Spinal cord (tissue), 10 donors: ENCODE data around the gene KIF18B. TPM values are rescaled to one million over a fixed set of nuclear protein-coding genes. Genes with fewer than 3 reads are reported as not detected.
A peak's percentile ranks its signal among the peaks of the same experiment; 100 is the strongest.

Experiments
- DNase-seq, 6 donors: peaks; one replicate each; pipeline versions ENCODE4 v3.0.0 to v3.0.0-alpha.2; 2013 to 2015; ENCODE audit warnings: low spot score in 6 of 6, low read depth in 4 of 6
- H3K27ac ChIP-seq: one replicate; pipeline ENCODE4 v1.5.1; 2013; ENCODE audit warnings: low read depth, low read length, control low read depth
- H3K27me3 ChIP-seq: one replicate; pipeline ENCODE4 v1.6.1; 2013; ENCODE audit warnings: low read length; ENCODE audit not compliant: control insufficient read depth, insufficient read depth
- H3K36me3 ChIP-seq: one replicate; pipeline ENCODE4 v1.6.1; 2013; ENCODE audit warnings: low read length; ENCODE audit not compliant: control insufficient read depth, insufficient read depth
- H3K4me1 ChIP-seq: one replicate; pipeline ENCODE4 v1.6.1; 2013; ENCODE audit warnings: low read length; ENCODE audit not compliant: control insufficient read depth, insufficient read depth
- H3K4me3 ChIP-seq: one replicate; pipeline ENCODE4 v1.5.1; 2013; ENCODE audit warnings: low read depth, low read length, control low read depth
- H3K9me3 ChIP-seq: one replicate; pipeline ENCODE4 v1.6.1; 2013; ENCODE audit warnings: low read length; ENCODE audit not compliant: control insufficient read depth, insufficient read depth
- WGBS: methylation state at CpG from one replicate; pipeline ENCODE4 v1.1.5; 2013; ENCODE audit warnings: missing lambda C conversion rate; ENCODE audit not compliant: insufficient coverage; 5-methylcytosine and 5-hydroxymethylcytosine counted together
- polyA plus RNA-seq, 2 donors: library from polyadenylated mRNA; unstranded; fragments of 120-200 nt; gene quantifications; one replicate each; pipeline ENCODE4 v1.2.1, GENCODE V29; 2013; ENCODE audit not compliant: insufficient read length in 2 of 2
- total RNA-seq, 2 donors: library from RNA; depleted of rRNA in 1 of 2; stranded (reverse); fragments of 120-200 nt in 1 of 2; fragments of >200 nt in 1 of 2; gene quantifications; one replicate each; pipeline versions ENCODE4 v1.2.3 to v1.2.4, GENCODE V29; 2013 to 2014
- donor health status: healthy.

Gene KIF18B
- total and polyA plus RNA-seq, 4 donors: 1.6 to 11.7 (median 4.5) TPM

DNA sequence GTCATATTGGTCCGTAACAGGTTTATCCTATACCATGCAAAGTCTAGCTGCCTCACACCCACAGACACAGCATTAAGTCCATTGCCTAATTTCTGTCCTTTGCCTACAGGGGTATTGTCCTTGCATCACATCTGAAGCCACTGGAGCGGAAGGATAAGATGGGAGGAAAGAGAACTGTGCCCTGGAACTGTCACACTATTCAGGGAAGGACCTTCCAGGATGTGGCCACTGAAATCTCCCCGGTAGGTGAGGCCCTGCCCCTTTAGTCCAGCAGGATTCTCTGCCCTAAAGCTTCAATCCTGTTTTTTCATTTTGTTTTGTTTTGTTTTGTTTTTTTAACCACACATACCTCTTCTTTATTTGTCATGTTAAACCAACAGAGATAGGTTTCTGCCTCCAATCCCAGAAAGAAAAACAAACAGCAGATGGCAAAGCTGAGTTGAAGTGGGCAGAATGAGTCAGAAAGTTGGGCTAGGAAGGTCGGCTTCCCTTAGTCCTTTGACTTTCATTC lies 46.1 kb downstream of the KIF18B start:
- WGBS: 40% methylated on average over 1 of the region's 4 CpGs

DNA sequence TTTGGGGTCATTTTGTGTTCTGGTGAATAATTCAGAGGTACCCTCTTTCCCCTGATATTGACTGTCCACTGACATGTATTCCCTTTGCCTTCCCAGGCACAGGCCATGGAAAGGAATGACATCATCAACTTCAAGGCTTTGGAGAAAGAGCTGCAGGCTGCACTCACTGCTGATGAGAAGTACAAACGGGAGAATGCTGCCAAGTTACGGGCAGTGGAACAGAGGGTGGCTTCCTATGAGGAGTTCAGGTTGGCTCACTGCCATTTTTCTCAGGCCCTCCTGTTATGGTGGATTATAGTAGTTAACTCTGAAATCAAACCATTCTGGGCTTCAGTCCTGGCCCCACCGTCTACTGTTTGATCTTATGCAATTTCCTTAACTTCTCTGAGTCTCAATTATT lies 46.7 kb downstream of the KIF18B start:
- 33% methylated on average over 2 of the region's 3 CpGs for WGBS
- no peaks in the 10 kb centered on the region for H3K9me3 ChIP-seq
- H3K27ac ChIP-seq: peak overlapping the region; percentile 49
- peak in 2 of 6 donors; percentile 86 to 88 for DNase-seq
- H3K4me1 ChIP-seq: peaks cover 39% of the 10 kb centered on the region
- H3K4me3 ChIP-seq: no peak overlapping the region
- H3K27me3 ChIP-seq: no peaks in the 10 kb centered on the region
- peaks cover 18% of the 10 kb centered on the region for H3K36me3 ChIP-seq

More for the DNA sequence above, 46.1 kb downstream of the KIF18B start:
- peaks cover 22% of the 10 kb centered on the region for H3K36me3 ChIP-seq
- H3K27ac ChIP-seq: no peak overlapping the region
- H3K27me3 ChIP-seq: no peaks in the 10 kb centered on the region
- no peak overlapping the region for H3K4me3 ChIP-seq
- H3K9me3 ChIP-seq: no peaks in the 10 kb centered on the region
- peak in 1 of 6 donors; percentile 12 for DNase-seq
- peaks cover 44% of the 10 kb centered on the region for H3K4me1 ChIP-seq

- peak within 1 kb of the TSS; percentile 98 for H3K4me3 ChIP-seq
- H3K4me1 ChIP-seq: peaks cover 35% of the 10 kb centered on the region
- under 1% methylated on average over 54 of the region's 54 CpGs for WGBS
- H3K9me3 ChIP-seq: no peaks in the 10 kb centered on the region
- peaks cover 18% of the 10 kb centered on the region for H3K36me3 ChIP-seq
- peak within 1 kb of the TSS; percentile 99 for H3K27ac ChIP-seq
- DNase-seq: peak; percentile 86 to 97 (median 92)
- no peaks in the 10 kb centered on the region for H3K27me3 ChIP-seq
These were observed 48.3 kb downstream of the KIF18B start, which contains the start of gene EFTUD2 for GRCh38 chr17:44899074-44899782. Gene EFTUD2 (minus strand): TSS chr17:44899445. CDS start chr17:44894521, 4,924 bp downstream.

DNA sequence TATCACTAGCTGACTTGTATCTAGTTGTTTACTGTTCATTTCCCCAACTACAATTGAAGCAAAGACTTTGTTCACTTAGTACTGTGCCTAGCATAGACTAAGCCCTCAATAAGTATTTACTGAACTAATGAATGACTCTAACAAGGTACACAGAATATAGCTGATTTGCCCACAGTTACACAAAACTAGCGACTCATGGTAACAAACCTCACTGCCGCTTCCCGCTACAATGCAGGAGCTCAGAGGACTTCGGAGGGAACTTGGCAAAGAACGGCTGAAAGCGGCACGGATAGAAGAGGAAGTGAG lies 48.9 kb downstream of the KIF18B start:
- DNase-seq: no peak
- Histone ChIP-seq H3K36me3 (peaks cover 17% of the 10 kb centered on the region), H3K27me3 (no peaks in the 10 kb centered on the region), H3K4me3 (peak overlapping the region; percentile 98), H3K9me3 (no peaks in the 10 kb centered on the region), H3K4me1 (peaks cover 30% of the 10 kb centered on the region), H3K27ac (peak overlapping the region; percentile 99)
- 0% methylated on average over 6 of the region's 7 CpGs for WGBS

DNA sequence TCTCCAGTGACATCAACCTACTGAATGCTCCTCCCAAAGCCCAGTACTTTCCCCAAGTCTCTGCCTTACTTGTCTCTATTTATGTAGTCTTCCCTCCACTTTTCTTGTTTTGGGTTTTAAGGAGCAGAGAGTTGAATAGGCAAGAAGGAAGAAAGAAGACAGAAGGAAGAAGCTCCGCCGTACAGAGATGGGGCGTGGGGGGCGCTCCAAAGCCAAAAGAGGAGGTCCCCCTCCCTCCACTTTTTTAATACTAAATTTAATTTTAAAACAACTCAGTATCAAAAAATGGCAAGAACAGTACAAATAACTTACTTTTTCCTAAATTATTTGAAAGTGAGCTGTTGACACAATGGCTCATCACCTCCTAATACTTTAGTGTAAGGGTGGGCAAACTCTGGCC lies 52.9 kb downstream of the KIF18B start:
- peaks cover 16% of the 10 kb centered on the region for H3K36me3 ChIP-seq
- no peak overlapping the region for H3K27ac ChIP-seq
- no peak overlapping the region for H3K4me3 ChIP-seq
- H3K27me3 ChIP-seq: no peaks in the 10 kb centered on the region
- H3K4me1 ChIP-seq: peaks cover 9% of the 10 kb centered on the region
- DNase-seq: no peak
- WGBS: no CpG with 5 or more reads among the region's 4 CpGs
- no peaks in the 10 kb centered on the region for H3K9me3 ChIP-seq

DNA sequence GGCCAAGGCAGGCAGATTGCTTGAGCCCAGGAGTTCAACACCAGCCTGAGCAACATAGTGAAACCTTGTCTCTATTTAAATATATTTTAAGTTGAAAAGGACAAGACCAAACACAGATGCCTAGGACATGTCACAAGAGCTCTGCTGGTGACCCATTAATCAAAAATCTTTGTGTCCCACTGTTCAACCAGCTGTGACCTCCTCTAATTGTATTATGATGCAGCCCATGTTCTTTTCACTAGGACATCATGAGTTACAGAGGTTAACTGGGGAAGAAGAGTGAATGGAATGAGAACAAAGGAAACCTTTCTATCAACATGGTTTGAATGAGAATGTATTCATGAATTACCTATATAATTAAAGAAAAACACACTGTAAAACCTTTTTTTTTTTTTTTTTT lies 55.3 kb downstream of the KIF18B start:
- H3K36me3 ChIP-seq: peaks cover 21% of the 10 kb centered on the region
- DNase-seq: no peak
- H3K27ac ChIP-seq: no peak overlapping the region
- no peaks in the 10 kb centered on the region for H3K27me3 ChIP-seq
- H3K4me3 ChIP-seq: no peak overlapping the region
- no peaks in the 10 kb centered on the region for H3K9me3 ChIP-seq
- no peaks in the 10 kb centered on the region for H3K4me1 ChIP-seq

DNA sequence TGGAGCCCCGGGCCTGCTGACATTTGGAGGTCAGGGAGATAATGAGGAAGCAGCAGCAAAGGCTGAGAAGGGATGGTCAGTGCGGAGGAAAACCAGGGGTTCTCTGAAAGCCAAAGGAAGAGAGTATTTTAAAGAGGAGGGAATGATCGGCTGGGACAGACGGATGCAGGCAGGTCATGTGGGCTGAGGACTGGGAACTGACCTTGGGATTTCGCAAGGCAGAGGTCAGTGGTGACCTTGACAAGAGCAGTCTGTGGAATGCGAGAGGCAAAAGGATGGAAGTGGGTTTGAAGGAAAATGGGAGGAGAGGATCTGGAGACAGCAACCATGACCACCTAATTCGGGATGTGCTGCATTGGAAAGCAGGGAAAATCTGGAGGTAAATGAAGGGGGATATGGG lies 58.6 kb downstream of the KIF18B start:
- no peaks in the 10 kb centered on the region for H3K27me3 ChIP-seq
- H3K4me3 ChIP-seq: no peak overlapping the region
- DNase-seq: no peak
- H3K36me3 ChIP-seq: peaks cover 40% of the 10 kb centered on the region
- H3K4me1 ChIP-seq: no peaks in the 10 kb centered on the region
- 94% methylated on average over 7 of the region's 7 CpGs for WGBS
- H3K27ac ChIP-seq: no peak overlapping the region
- H3K9me3 ChIP-seq: no peaks in the 10 kb centered on the region

DNA sequence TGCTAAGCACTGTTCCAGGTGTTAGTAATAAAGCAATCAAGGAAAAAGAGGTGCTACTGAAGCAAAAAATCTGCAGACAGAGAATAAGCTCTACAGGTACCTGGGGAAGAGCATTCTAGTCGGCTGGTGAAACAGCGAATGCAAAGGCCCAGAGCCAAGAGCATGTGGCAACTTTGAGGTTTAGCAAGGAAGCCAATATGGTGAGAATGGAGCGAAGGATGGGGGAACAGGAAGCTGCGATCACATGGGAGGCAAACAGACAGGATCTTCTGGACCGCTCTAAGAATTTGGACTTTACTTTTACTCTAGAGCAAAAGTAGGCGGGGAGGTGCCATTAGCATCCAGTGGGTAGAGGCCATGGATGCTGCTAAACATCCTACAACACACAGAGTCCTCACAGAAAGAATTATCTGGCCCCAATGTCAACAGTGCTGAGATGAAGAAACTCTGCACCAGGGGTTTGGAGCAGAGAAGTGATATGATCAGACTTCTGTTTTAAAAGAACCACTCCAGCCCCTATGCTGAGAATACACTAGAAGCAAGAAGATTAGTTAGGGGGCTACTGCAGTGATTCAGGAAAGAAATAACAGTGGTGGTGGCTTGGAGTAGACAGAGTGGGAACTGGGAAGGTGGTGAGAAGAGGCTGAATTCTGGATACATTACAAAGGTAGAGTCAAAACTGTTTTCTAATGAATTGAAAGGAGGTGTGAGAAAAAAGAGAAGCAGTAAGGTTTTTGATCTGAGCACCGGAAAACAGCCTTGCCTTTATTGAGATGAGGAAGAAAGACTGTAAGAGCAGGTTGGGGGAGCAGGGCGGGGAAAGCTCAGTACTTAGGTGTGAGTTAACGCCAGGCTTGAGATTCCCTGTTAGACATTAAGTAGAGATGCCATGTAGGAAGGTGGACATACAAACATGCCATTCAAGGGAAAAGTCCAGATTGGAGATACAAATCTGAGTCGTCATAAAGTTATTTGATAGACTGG lies 59.3 kb downstream of the KIF18B start:
- Histone ChIP-seq H3K27me3 (no peaks in the 10 kb centered on the region), H3K36me3 (peaks cover 45% of the 10 kb centered on the region), H3K9me3 (no peaks in the 10 kb centered on the region), H3K4me1 (no peaks in the 10 kb centered on the region), H3K27ac (no peak overlapping the region), H3K4me3 (no peak overlapping the region)
- 92% methylated on average over 8 of the region's 10 CpGs for WGBS
- DNase-seq: no peak

DNA sequence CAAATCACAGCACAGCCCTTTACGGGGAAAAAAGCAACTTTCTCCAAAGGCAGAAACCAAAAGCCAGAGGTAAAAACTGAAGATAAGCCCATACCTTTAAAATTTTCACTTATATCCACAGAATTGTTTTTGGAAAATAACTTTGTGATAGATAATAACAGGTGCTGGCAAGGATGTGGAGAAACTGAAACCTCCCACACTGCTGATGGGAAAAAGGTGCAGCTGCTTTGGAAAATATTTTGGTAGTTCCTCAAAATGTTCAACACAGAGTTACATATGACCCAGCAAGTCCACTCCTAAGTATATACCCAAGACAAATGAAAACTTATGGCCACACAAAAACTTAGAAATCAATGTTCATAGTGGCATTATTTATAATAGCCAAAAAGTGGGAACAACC lies 60.6 kb downstream of the KIF18B start:
- Histone ChIP-seq H3K36me3 (peaks cover 46% of the 10 kb centered on the region), H3K4me3 (no peak overlapping the region), H3K4me1 (no peaks in the 10 kb centered on the region), H3K27ac (no peak overlapping the region), H3K9me3 (no peaks in the 10 kb centered on the region), H3K27me3 (no peaks in the 10 kb centered on the region)
- no peak for DNase-seq
- no CpG with 5 or more reads among the region's 1 CpG for WGBS
